GM12878 (cell line): ENCODE results near the gene PDE7B. TPM values are rescaled to one million over a fixed set of nuclear protein-coding genes. Genes with fewer than 3 reads are reported as not detected.

Experiments
- ATAC-seq: fragments of 200-7000 bp; cut with Tn5 transposase; 3 replicates; pipeline ENCODE4 v1.9.1; 2020; ENCODE audit warnings: mild to moderate bottlenecking, moderate library complexity
- BruUV-seq: library from RNA; stranded (reverse); fragments of 400-500 nt; replicated peaks from 2 replicates; lab custom pipeline; 2021; lab: Mats Ljungman, UMichigan
- CTCF ChIA-PET: fragments of 300-600 bp; sonication (Branson Sonifier 250); formaldehyde crosslinking; extraction: SDS; loops from one replicate; lab custom pipeline; 2021; ENCODE audit warnings: inconsistent platforms; lab: Yijun Ruan, JAX
- POLR2A ChIA-PET: fragments of 350-600 bp; formaldehyde crosslinking; extraction: SDS; loops from one replicate; lab custom pipeline; 2021; ENCODE audit warnings: inconsistent platforms; lab: Charles Lee
- RAD21 ChIA-PET: fragments of 300-600 bp; sonication (Branson Sonifier 250); formaldehyde crosslinking; loops from one replicate; lab custom pipeline; 2023; ENCODE audit warnings: antibody characterized with exemption; ENCODE audit not compliant: unreplicated experiment; lab: Charles Lee
- SMC1A ChIA-PET: fragments of 300-600 bp; sonication (Branson Sonifier 250); formaldehyde crosslinking; loops from one replicate; lab custom pipeline; 2023; ENCODE audit not compliant: unreplicated experiment, uncharacterized antibody; lab: Charles Lee
- DNase-seq: peaks from one replicate; pipeline ENCODE4 v3.0.0-alpha.2; 2011; ENCODE audit warnings: low read depth, low spot score
- FAIRE-seq: peaks from 3 replicates; lab custom pipeline; 2011; peaks lifted over from hg19 to GRCh38; lab: Jason Lieb, UNC
- H2AFZ ChIP-seq: 2 replicates; pipeline ENCODE4 v1.6.0; 2011; ENCODE audit warnings: low read depth, low read length, control low read depth; ENCODE audit not compliant: control insufficient read depth
- H3K27ac ChIP-seq: 2 replicates; pipeline ENCODE4 v1.5.1; 2011; ENCODE audit warnings: control low read depth; ENCODE audit not compliant: control insufficient read depth, insufficient read depth
- H3K27me3 ChIP-seq, 2 experiments: replicated peaks in 1 of 2; 2 replicates each; pipeline versions ENCODE4 v1.6.0 to v1.6.1; 2011; ENCODE audit warnings: low read length in 1 of 2; ENCODE audit not compliant: control insufficient read depth in 2 of 2, insufficient read depth in 2 of 2
- H3K36me3 ChIP-seq, 2 experiments: 2 replicates each; pipeline ENCODE4 v1.5.1; 2011; ENCODE audit warnings: low read length in 1 of 2; ENCODE audit not compliant: control insufficient read depth in 2 of 2, insufficient read depth in 2 of 2
- H3K4me1 ChIP-seq: 2 replicates; pipeline ENCODE4 v1.6.1; 2011; ENCODE audit warnings: mild to moderate bottlenecking, low read length, moderate library complexity, mixed read lengths; ENCODE audit not compliant: control insufficient read depth, insufficient read depth
- H3K4me2 ChIP-seq: 2 replicates; pipeline ENCODE4 v1.6.0; 2011; ENCODE audit warnings: control low read depth; ENCODE audit not compliant: control insufficient read depth, insufficient read depth
- H3K4me3 ChIP-seq: fragments of 200-600 bp; sonication (generic); 2 replicates; pipeline ENCODE4 v1.5.1; 2016
- H3K79me2 ChIP-seq: 2 replicates; pipeline ENCODE4 v1.6.0; 2011; ENCODE audit warnings: low read length; ENCODE audit not compliant: control insufficient read depth, insufficient read depth
- H3K9ac ChIP-seq: 2 replicates; pipeline ENCODE4 v1.8.0; 2011; ENCODE audit warnings: low read length, control low read depth, mixed read lengths; ENCODE audit not compliant: control insufficient read depth, insufficient read depth
- H3K9me3 ChIP-seq: replicated peaks from 3 replicates; pipeline ENCODE4 v1.5.1; 2011; ENCODE audit warnings: mild to moderate bottlenecking, low read length; ENCODE audit not compliant: control insufficient read depth, insufficient read depth
- H4K20me1 ChIP-seq: 2 replicates; pipeline ENCODE4 v1.6.0; 2011; ENCODE audit not compliant: control insufficient read depth, insufficient read depth
- CHD1 ChIP-seq: IDR thresholded peaks from 2 replicates; pipeline ENCODE4 v1.6.1; 2012; ENCODE audit warnings: low read depth, low read length, improper control_type of control experiment
- E4F1 ChIP-seq: fragments of 450-650 bp; IDR thresholded peaks from 2 replicates; pipeline ENCODE4 v1.6.1; 2018; ENCODE audit warnings: borderline replicate concordance, mild to moderate bottlenecking; ENCODE audit not compliant: partially characterized antibody
- EED ChIP-seq: sonication (generic); IDR thresholded peaks from 2 replicates; pipeline ENCODE4 v1.6.1; 2016; ENCODE audit warnings: antibody characterized with exemption, low read depth
- ESRRA ChIP-seq: IDR thresholded peaks from 2 replicates; pipeline ENCODE4 v1.6.1; 2012; ENCODE audit warnings: mild to moderate bottlenecking, low read length, improper control_type of control experiment
- ETV6 ChIP-seq, 2 experiments: fragments of 450-650 bp in 1 of 2; IDR thresholded peaks in 1 of 2; conservative IDR thresholded peaks in 1 of 2; 2 replicates each; pipeline ENCODE4 v1.6.1; 2014; ENCODE audit warnings: antibody characterized with exemption in 1 of 2, borderline replicate concordance in 1 of 2, low read depth in 1 of 2, mild to moderate bottlenecking in 1 of 2, moderate library complexity in 1 of 2
- JUND ChIP-seq: IDR thresholded peaks from 2 replicates; pipeline ENCODE4 v1.6.1; 2012; ENCODE audit warnings: low read depth, mild to moderate bottlenecking, low read length, improper control_type of control experiment, moderate library complexity
- MEF2A ChIP-seq: IDR thresholded peaks from 2 replicates; pipeline ENCODE4 v1.6.1; 2011; ENCODE audit warnings: low read depth, mild to moderate bottlenecking, low read length, moderate library complexity; ENCODE audit not compliant: insufficient read depth
- MTA2 ChIP-seq: fragments of 450-650 bp; IDR thresholded peaks from 2 replicates; pipeline ENCODE4 v1.6.1; 2016; ENCODE audit warnings: low read depth, mild to moderate bottlenecking, moderate library complexity
- NKRF ChIP-seq: fragments of 450-650 bp; conservative IDR thresholded peaks from 2 replicates; pipeline ENCODE4 v1.6.1; 2017; ENCODE audit warnings: mild to moderate bottlenecking, moderate library complexity
- POLR2AphosphoS2 ChIP-seq: IDR thresholded peaks from 2 replicates; pipeline ENCODE4 v1.6.1; 2011; ENCODE audit warnings: low read depth, mild to moderate bottlenecking, low read length, improper control_type of control experiment, moderate library complexity
- SIX5 ChIP-seq: IDR thresholded peaks from 2 replicates; pipeline ENCODE4 v1.6.1; 2011; ENCODE audit warnings: mild to moderate bottlenecking, low read depth, low read length, moderate library complexity; ENCODE audit not compliant: severe bottlenecking
- SKIL ChIP-seq: fragments of 450-650 bp; IDR thresholded peaks from 2 replicates; pipeline ENCODE4 v1.6.1; 2017; ENCODE audit warnings: mild to moderate bottlenecking, low read depth, inconsistent platforms; ENCODE audit not compliant: poor library complexity, severe bottlenecking
- SMC3 ChIP-seq: IDR thresholded peaks from 2 replicates; pipeline ENCODE4 v1.6.1; 2011; ENCODE audit warnings: low read length, improper control_type of control experiment, borderline replicate concordance
- SP1 ChIP-seq: IDR thresholded peaks from one replicate; pipeline ENCODE4 v1.6.1; 2011; ENCODE audit warnings: low read depth, low read length
- SREBF1 ChIP-seq: IDR thresholded peaks from 2 replicates; pipeline ENCODE4 v1.6.1; 2012; ENCODE audit warnings: mild to moderate bottlenecking, low read length
- TCF12 ChIP-seq: IDR thresholded peaks from 2 replicates; pipeline ENCODE4 v1.6.1; 2011; ENCODE audit warnings: low read depth, mild to moderate bottlenecking, low read length
- ZBED1 ChIP-seq: IDR thresholded peaks from 2 replicates; pipeline ENCODE4 v1.6.1; 2016; ENCODE audit warnings: borderline replicate concordance
- ZNF622 ChIP-seq: fragments of 450-650 bp; IDR thresholded peaks from 2 replicates; pipeline ENCODE4 v1.6.1; 2017; ENCODE audit warnings: mild to moderate bottlenecking, inconsistent platforms
- WGBS: methylation state at CpG from one replicate; pipeline ENCODE4 v1.1.6; 2016; ENCODE audit warnings: low lambda C conversion rate; ENCODE audit not compliant: insufficient replicate concordance, insufficient coverage; ENCODE audit errors: missing lambda C conversion rate; 5-methylcytosine and 5-hydroxymethylcytosine counted together
- in situ Hi-C: fragments of 300-500 bp; cut with MboI; formaldehyde crosslinking; loops from 9 replicates; pipeline ENCODE4 v1.14.3; 2018; ENCODE audit warnings: mixed read lengths
- intact Hi-C: fragments of 100-400 bp; cut with micrococcal nuclease; formaldehyde crosslinking; loops from one replicate; pipeline ENCODE4 v1.14.2; 2022; ENCODE audit not compliant: unreplicated experiment
- polyA plus RNA-seq, 11 experiments: library from polyadenylated mRNA; depleted of rRNA in 4 of 11; unstranded in 6 of 11; stranded (reverse) in 5 of 11; fragments of >200 nt; fragmentation: Nextera tagmentation in 4 of 11; fragmentation: Illumina TruSeq in 1 of 11; extraction: Ambion mirVana in 4 of 11; extraction: Trizol in 1 of 11; gene quantifications; 1 replicate in 1 of 11; 2 replicates in 10 of 11; pipeline versions ENCODE4 v1.2.1 to v1.2.3, GENCODE V29; 2011 to 2016; ENCODE audit warnings: inconsistent platforms in 2 of 11, missing spikeins in 2 of 11, low read depth in 1 of 11
- total RNA-seq, 4 experiments: library from RNA; depleted of rRNA in 3 of 4; stranded (reverse); fragments of >200 nt in 3 of 4; fragmentation: Illumina TruSeq in 1 of 4; extraction: Trizol in 1 of 4; gene quantifications; 2 replicates each; pipeline versions ENCODE4 v1.2.1 to v1.2.3, GENCODE V29; 2013 to 2021

PDE7B gene
- total and polyA plus RNA-seq, 10 of the 15 experiments (the other 5 are each of a cell fraction or from before 2014, with no cell fraction given) = not detected

- no peak for TF ChIP-seq ESRRA
- no peak for TF ChIP-seq EED
- TF ChIP-seq CHD1 = no peak
- no peak for TF ChIP-seq ZNF622
- no peak for TF ChIP-seq ETV6 (conservative IDR thresholded peaks at IDR 0.05 in 1 of 2, IDR thresholded peaks at IDR 0.05 in 1 of 2; ENCODE audit: borderline replicate concordance in 1 of 2, low read depth in 1 of 2)
- no peak for TF ChIP-seq TCF12
These were observed 51.3 kb downstream of the PDE7B start (continued) for GRCh38 chr6:135902756-135903331.

- in situ Hi-C loops = loop anchor here (5.0 kb wide), 1 partner anchor 227 kb away; no protein-coding TSS in a partner anchor
- ChIA-PET CTCF (no interaction called here), SMC1A (no interaction called here), RAD21 (no interaction called here), POLR2A (no interaction called here)
- H3K36me3 ChIP-seq = no peaks in the 10 kb centered on the region
- H3K27ac ChIP-seq = no peak overlapping the region
- intact Hi-C loops = loop anchor here (5.0 kb wide), 1 partner anchor 452 kb away; no protein-coding TSS in a partner anchor
- no peaks in the 10 kb centered on the region for H4K20me1 ChIP-seq
- DNase-seq (no peak), ATAC-seq (no peak), FAIRE-seq (no peak)
- no peaks in the 10 kb centered on the region for H3K27me3 ChIP-seq
- no peak overlapping the region for H2AFZ ChIP-seq
- 0% methylated on average over 2 of the region's 2 CpGs for WGBS
- no peaks in the 10 kb centered on the region for H3K9me3 ChIP-seq
- H3K9ac ChIP-seq = no peak overlapping the region
- no peak overlapping the region for H3K4me3 ChIP-seq
- H3K4me1 ChIP-seq = no peaks in the 10 kb centered on the region
- no peak overlapping the region for H3K4me2 ChIP-seq
- no TSS peak for BruUV-seq
- H3K79me2 ChIP-seq = no peaks in the 10 kb centered on the region
- no peak for TF ChIP-seq ZBED1
- no peak for TF ChIP-seq MTA2
- TF ChIP-seq SIX5 = no peak
- TF ChIP-seq POLR2AphosphoS2 = no peak
- TF ChIP-seq JUND = no peak
- TF ChIP-seq SMC3 = no peak
- no peak for TF ChIP-seq E4F1
- no peak for TF ChIP-seq NKRF
- TF ChIP-seq SKIL = no peak
- no peak for TF ChIP-seq SP1
- TF ChIP-seq SREBF1 = no peak
- TF ChIP-seq MEF2A = no peak
These were observed 53.2 kb downstream of the PDE7B start for GRCh38 chr6:135904666-135905065.
